ENCODE measurements around the gene ITGBL1. TPM values are rescaled to one million over a fixed set of nuclear protein-coding genes. Genes with fewer than 3 reads are reported as not detected.
A peak's percentile ranks its signal among the peaks of the same experiment; 100 is the strongest.

Gene ITGBL1
- total and polyA plus RNA-seq, 8 donors, result 0.63 to 9.5 (median 1.6) TPM

- no peak for FAIRE-seq
- Histone ChIP-seq H3K4me3 (no peak overlapping the region), H3K4me1 (no peaks in the 10 kb centered on the region), H3K9me3 (no peaks in the 10 kb centered on the region), H3K36me3 (no peaks in the 10 kb centered on the region), H3K27ac (no peak overlapping the region), H3K27me3 (no peaks in the 10 kb centered on the region)
- WGBS, 2 donors, result 51 to 76% methylated on average over 2 of the region's 2 CpGs
- no peak for DNase-seq
- no peak for TF ChIP-seq CTCF (IDR thresholded peaks at IDR 0.05)
- intact Hi-C loops (cut with DNase I), result no loop called here
- peak in 1 of 4 donors; percentile 37 for ATAC-seq
Observed at GRCh38 chr13:101474419-101474957, 22.0 kb downstream of the ITGBL1 start.

GRCh38 chr13:101475536-101475935, 23.1 kb downstream of the ITGBL1 start:
- H3K36me3 ChIP-seq, result no peaks in the 10 kb centered on the region
- no peaks in the 10 kb centered on the region for H3K27me3 ChIP-seq
- no peak for TF ChIP-seq CTCF (IDR thresholded peaks at IDR 0.05)
- H3K4me3 ChIP-seq, result no peak overlapping the region
- intact Hi-C loops (cut with DNase I), result no loop called here
- FAIRE-seq, result no peak
- no peak for DNase-seq
- H3K9me3 ChIP-seq, result no peaks in the 10 kb centered on the region
- H3K4me1 ChIP-seq, result no peaks in the 10 kb centered on the region
- ATAC-seq, result no peak
- no peak overlapping the region for H3K27ac ChIP-seq

- intact Hi-C loops (cut with DNase I), result no loop called here
- no peaks in the 10 kb centered on the region for H3K36me3 ChIP-seq
- H3K4me3 ChIP-seq, result no peak overlapping the region
- no peaks in the 10 kb centered on the region for H3K4me1 ChIP-seq
- WGBS, 2 donors, result 53 to 59% methylated on average over 1 of the region's 1 CpG
- FAIRE-seq, result no peak
- no peak overlapping the region for H3K27ac ChIP-seq
- TF ChIP-seq CTCF (IDR thresholded peaks at IDR 0.05), result no peak
- H3K9me3 ChIP-seq, result no peaks in the 10 kb centered on the region
- H3K27me3 ChIP-seq, result no peaks in the 10 kb centered on the region
- ATAC-seq, result no peak
- no peak for DNase-seq
Observed at GRCh38 chr13:101481421-101481820, 28.9 kb downstream of the ITGBL1 start.

GRCh38 chr13:101486708-101487437, 34.4 kb downstream of the ITGBL1 start:
- peak in 3 of 4 donors; percentile 17 to 87 (median 61) for ATAC-seq
- no peak for FAIRE-seq

More at GRCh38 chr13:101486708-101487437, 34.4 kb downstream of the ITGBL1 start:
- H3K4me1 ChIP-seq, result no peaks in the 10 kb centered on the region
- no peak overlapping the region for H3K4me3 ChIP-seq
- no peaks in the 10 kb centered on the region for H3K27me3 ChIP-seq
- WGBS, 2 donors, result 41 to 56% methylated on average over 1 of the region's 1 CpG
- no peak for DNase-seq
- no peaks in the 10 kb centered on the region for H3K9me3 ChIP-seq
- no peak for TF ChIP-seq CTCF (IDR thresholded peaks at IDR 0.05)
- no peak overlapping the region for H3K27ac ChIP-seq
- intact Hi-C loops (cut with DNase I), result no loop called here
- no peaks in the 10 kb centered on the region for H3K36me3 ChIP-seq

Measured in pancreas (tissue), 10 donors.